BLaER1 treated with 17β-estradiol and CSF1 and Interleukin-3, amounts not matched to agents 10 nM and 100 nM (cell line): ENCODE measurements around the gene FBXL13.

Experiments used
- H3K27ac ChIP-seq, 11 experiments: shearing (Covaris generic); formaldehyde crosslinking; 2 replicates each; pipeline ENCODE4 v1.8.1; 2022
- H3K27me3 ChIP-seq, 11 experiments: shearing (Covaris generic); formaldehyde crosslinking; 2 replicates each; pipeline ENCODE4 v1.8.1; 2022
- H3K36me3 ChIP-seq, 11 experiments: shearing (Covaris generic); formaldehyde crosslinking; 2 replicates each; pipeline ENCODE4 v1.8.1; 2022
- H3K4me1 ChIP-seq, 10 experiments: shearing (Covaris generic); formaldehyde crosslinking; 2 replicates each; pipeline ENCODE4 v1.8.1; 2022
- H3K4me2 ChIP-seq, 11 experiments: shearing (Covaris generic); formaldehyde crosslinking; 2 replicates each; pipeline ENCODE4 v1.8.1; 2022
- H3K4me3 ChIP-seq, 10 experiments: shearing (Covaris generic); formaldehyde crosslinking; 2 replicates each; pipeline ENCODE4 v1.8.1; 2022
- H3K9ac ChIP-seq, 11 experiments: shearing (Covaris generic); formaldehyde crosslinking; 2 replicates each; pipeline ENCODE4 v1.8.1; 2022
- H3K9me3 ChIP-seq, 11 experiments: shearing (Covaris generic); formaldehyde crosslinking; replicated peaks in 1 of 11; 2 replicates each; pipeline ENCODE4 v1.8.1; 2022
- H4K20me1 ChIP-seq, 11 experiments: shearing (Covaris generic); formaldehyde crosslinking; 2 replicates each; pipeline ENCODE4 v1.8.1; 2022
- Cebpa-rat ChIP-seq, 11 experiments: shearing (Covaris generic); IDR thresholded peaks; 2 replicates each; pipeline ENCODE4 v1.8.1; 2022

Gene FBXL13

GRCh38 chr7:102942868-102943267 lies 131.7 kb downstream of the FBXL13 start:
- no peaks in the 10 kb centered on the region for H3K27me3 ChIP-seq
- TF ChIP-seq Cebpa-rat (IDR thresholded peaks at IDR 0.05), result no peak
- H3K4me1 ChIP-seq, result no peaks in the 10 kb centered on the region
- H3K4me2 ChIP-seq, result no peak overlapping the region
- no peaks in the 10 kb centered on the region for H4K20me1 ChIP-seq
- H3K9me3 ChIP-seq, result no peaks in the 10 kb centered on the region
- H3K9ac ChIP-seq, result no peak overlapping the region
- H3K36me3 ChIP-seq, result no peaks in the 10 kb centered on the region
- H3K27ac ChIP-seq, result no peak overlapping the region
- no peak overlapping the region for H3K4me3 ChIP-seq

GRCh38 chr7:102942181-102942866 lies 132.3 kb downstream of the FBXL13 start:
- no peak overlapping the region for H3K27ac ChIP-seq
- H3K9me3 ChIP-seq, result no peaks in the 10 kb centered on the region
- H3K27me3 ChIP-seq, result no peaks in the 10 kb centered on the region
- H3K9ac ChIP-seq, result no peak overlapping the region
- no peak overlapping the region for H3K4me2 ChIP-seq
- TF ChIP-seq Cebpa-rat (IDR thresholded peaks at IDR 0.05), result no peak
- H4K20me1 ChIP-seq, result no peaks in the 10 kb centered on the region
- no peaks in the 10 kb centered on the region for H3K4me1 ChIP-seq
- no peaks in the 10 kb centered on the region for H3K36me3 ChIP-seq
- H3K4me3 ChIP-seq, result no peak overlapping the region

DNA sequence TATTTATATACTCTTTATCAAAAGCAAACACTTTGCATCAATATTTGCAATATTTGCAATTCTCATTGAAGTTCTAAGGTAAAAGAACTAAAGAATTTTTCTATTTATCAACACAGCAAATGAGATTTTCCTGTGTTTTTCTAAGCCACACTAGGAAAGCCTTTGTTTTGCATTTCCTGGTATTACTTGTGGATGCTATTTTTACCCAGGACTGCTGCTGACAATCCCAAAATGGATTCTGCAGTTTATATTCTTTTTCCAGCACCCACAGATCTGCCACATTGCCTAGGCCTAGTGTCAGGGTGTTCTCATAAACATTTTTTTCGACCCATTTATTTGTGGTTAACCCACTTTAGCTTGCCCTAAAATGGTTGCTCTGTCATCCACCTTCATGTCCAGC lies 135.9 kb downstream of the FBXL13 start:
- Histone ChIP-seq H3K4me1 (peaks cover 0 to 10% (median 0%) of the 10 kb centered on the region in 10 experiments; a peak in 4 of 20 replicates), H3K4me3 (no peak overlapping the region), H3K36me3 (no peaks in the 10 kb centered on the region), H3K27ac (no peak overlapping the region), H3K27me3 (no peaks in the 10 kb centered on the region), H3K9me3 (no peaks in the 10 kb centered on the region), H4K20me1 (no peaks in the 10 kb centered on the region), H3K4me2 (no peak overlapping the region; a peak in 1 of 22 replicates), H3K9ac (no peak overlapping the region)
- TF ChIP-seq Cebpa-rat (IDR thresholded peaks at IDR 0.05), result no peak

DNA sequence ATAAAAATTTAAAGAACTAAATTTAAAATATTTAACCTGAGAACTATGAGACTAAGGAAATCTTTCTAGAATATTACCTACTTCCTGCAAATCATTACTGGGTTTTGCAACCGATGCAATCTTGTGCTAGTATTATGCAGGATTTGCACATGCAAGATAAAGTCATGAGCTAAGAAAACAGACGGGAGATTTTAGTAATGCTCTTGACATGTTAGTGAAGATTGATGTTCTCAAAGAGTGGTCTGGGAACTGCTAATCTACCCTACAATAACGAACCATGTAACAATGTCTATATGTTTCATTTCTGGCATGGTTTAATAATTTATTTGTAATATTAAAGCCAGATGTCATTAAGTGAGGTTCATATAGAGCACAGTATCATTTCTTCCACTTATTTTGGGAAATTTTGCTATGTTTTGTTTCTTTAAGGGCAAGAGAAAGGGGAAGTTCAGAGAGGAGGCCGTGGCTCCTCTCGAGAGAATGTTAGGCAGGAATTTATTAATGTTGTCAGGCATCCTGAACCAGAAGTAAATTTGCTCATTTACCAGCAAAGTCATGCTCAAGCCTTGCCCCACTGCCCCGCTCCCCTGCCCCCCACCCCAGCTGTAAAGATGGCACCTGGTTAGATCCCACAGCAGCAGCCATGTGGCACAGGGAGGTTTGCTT lies 139.0 kb downstream of the FBXL13 start:
- peak overlapping the region in 2 of 11 experiments; percentile 24 to 44; a peak in 1 of 22 replicates for H3K4me2 ChIP-seq
- H3K9ac ChIP-seq, result no peak overlapping the region
- H3K4me3 ChIP-seq, result no peak overlapping the region
- no peaks in the 10 kb centered on the region for H3K27me3 ChIP-seq
- H3K9me3 ChIP-seq, result no peaks in the 10 kb centered on the region
- no peak overlapping the region for H3K27ac ChIP-seq
- H4K20me1 ChIP-seq, result no peaks in the 10 kb centered on the region
- no peaks in the 10 kb centered on the region for H3K36me3 ChIP-seq
- TF ChIP-seq Cebpa-rat (IDR thresholded peaks at IDR 0.05), result no peak
- H3K4me1 ChIP-seq, result peaks cover 0 to 10% (median 0%) of the 10 kb centered on the region in 10 experiments; a peak in 4 of 20 replicates

DNA sequence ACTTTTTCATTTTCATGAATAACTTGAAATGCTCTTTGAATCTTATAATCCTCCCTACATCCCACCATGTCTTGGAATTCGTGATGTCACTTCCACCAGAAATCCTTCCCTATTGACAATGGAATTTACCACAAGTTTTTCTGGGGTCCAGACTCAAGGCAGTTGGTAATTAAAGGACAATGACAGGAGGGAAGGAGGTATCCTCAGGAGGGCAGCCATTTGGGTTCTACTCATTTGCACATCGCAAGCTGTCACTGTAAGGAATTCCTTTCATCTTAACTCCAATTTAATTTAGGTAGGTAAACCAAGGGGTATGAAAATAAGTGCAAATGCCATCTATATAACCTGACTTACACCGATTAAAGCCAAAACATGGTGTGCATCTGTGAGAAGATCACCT lies 139.9 kb downstream of the FBXL13 start:
- Histone ChIP-seq H3K27ac (no peak overlapping the region), H3K27me3 (no peaks in the 10 kb centered on the region), H3K36me3 (no peaks in the 10 kb centered on the region), H3K9ac (no peak overlapping the region), H4K20me1 (no peaks in the 10 kb centered on the region), H3K4me3 (no peak overlapping the region), H3K4me1 (peaks cover 0 to 10% (median 0%) of the 10 kb centered on the region in 10 experiments; a peak in 4 of 20 replicates), H3K4me2 (no peak overlapping the region), H3K9me3 (no peaks in the 10 kb centered on the region)
- no peak for TF ChIP-seq Cebpa-rat (IDR thresholded peaks at IDR 0.05)

DNA sequence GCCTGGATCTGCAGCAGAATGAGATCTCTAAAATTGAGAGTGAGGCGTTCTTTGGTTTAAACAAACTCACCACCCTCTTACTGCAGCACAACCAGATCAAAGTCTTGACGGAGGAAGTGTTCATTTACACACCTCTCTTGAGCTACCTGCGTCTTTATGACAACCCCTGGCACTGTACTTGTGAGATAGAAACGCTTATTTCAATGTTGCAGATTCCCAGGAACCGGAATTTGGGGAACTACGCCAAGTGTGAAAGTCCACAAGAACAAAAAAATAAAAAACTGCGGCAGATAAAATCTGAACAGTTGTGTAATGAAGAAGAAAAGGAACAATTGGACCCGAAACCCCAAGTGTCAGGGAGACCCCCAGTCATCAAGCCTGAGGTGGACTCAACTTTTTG lies 140.4 kb downstream of the FBXL13 start:
- no peaks in the 10 kb centered on the region for H4K20me1 ChIP-seq
- no peaks in the 10 kb centered on the region for H3K36me3 ChIP-seq
- H3K4me2 ChIP-seq, result no peak overlapping the region
- no peaks in the 10 kb centered on the region for H3K9me3 ChIP-seq
- no peak overlapping the region for H3K27ac ChIP-seq
- TF ChIP-seq Cebpa-rat (IDR thresholded peaks at IDR 0.05), result no peak
- H3K27me3 ChIP-seq, result no peaks in the 10 kb centered on the region
- no peak overlapping the region for H3K9ac ChIP-seq
- H3K4me3 ChIP-seq, result no peak overlapping the region
- H3K4me1 ChIP-seq, result peaks cover 0 to 10% (median 0%) of the 10 kb centered on the region in 10 experiments; a peak in 4 of 20 replicates

- H3K9ac ChIP-seq, result no peak overlapping the region
- no peak overlapping the region for H3K4me3 ChIP-seq
- no peak overlapping the region for H3K27ac ChIP-seq
These were observed 140.8 kb downstream of the FBXL13 start for GRCh38 chr7:102933763-102934162.

DNA sequence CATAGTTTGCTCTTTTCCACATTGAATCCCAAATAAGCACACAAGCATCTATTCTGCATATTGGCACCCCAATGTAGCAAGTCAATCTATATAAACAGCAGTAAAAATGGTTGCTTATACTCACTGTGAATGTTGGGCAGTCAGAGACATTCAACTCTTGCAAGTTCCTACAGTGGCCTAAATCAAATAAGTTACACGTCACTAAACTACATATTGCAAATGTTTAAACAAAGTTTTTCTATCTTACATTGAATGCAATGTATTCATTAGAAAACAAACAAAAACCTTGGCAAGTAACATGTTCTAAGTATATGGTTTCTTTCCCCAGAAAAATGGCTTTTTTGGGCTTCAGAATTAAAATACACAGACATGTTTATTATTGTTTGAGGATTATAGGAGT lies 142.8 kb downstream of the FBXL13 start:
- no peaks in the 10 kb centered on the region for H3K9me3 ChIP-seq
- no peak overlapping the region for H3K4me2 ChIP-seq
- TF ChIP-seq Cebpa-rat (IDR thresholded peaks at IDR 0.05), result no peak
- H3K36me3 ChIP-seq, result no peaks in the 10 kb centered on the region
- no peak overlapping the region for H3K4me3 ChIP-seq
- H3K27me3 ChIP-seq, result no peaks in the 10 kb centered on the region
- peaks cover 0 to 10% (median 0%) of the 10 kb centered on the region in 10 experiments; a peak in 4 of 20 replicates for H3K4me1 ChIP-seq
- no peak overlapping the region for H3K27ac ChIP-seq
- no peak overlapping the region for H3K9ac ChIP-seq
- no peaks in the 10 kb centered on the region for H4K20me1 ChIP-seq

More at GRCh38 chr7:102933763-102934162, 140.8 kb downstream of the FBXL13 start:
- Histone ChIP-seq H3K36me3 (no peaks in the 10 kb centered on the region), H3K4me2 (no peak overlapping the region), H3K27me3 (no peaks in the 10 kb centered on the region), H3K4me1 (peaks cover 0 to 10% (median 0%) of the 10 kb centered on the region in 10 experiments; a peak in 4 of 20 replicates), H3K9me3 (no peaks in the 10 kb centered on the region), H4K20me1 (no peaks in the 10 kb centered on the region)
- no peak for TF ChIP-seq Cebpa-rat (IDR thresholded peaks at IDR 0.05)

- Histone ChIP-seq H3K27me3 (no peaks in the 10 kb centered on the region), H3K4me2 (no peak overlapping the region), H3K9me3 (no peaks in the 10 kb centered on the region), H3K4me3 (no peak overlapping the region), H3K36me3 (no peaks in the 10 kb centered on the region), H4K20me1 (no peaks in the 10 kb centered on the region), H3K9ac (no peak overlapping the region), H3K27ac (no peak overlapping the region), H3K4me1 (no peaks in the 10 kb centered on the region)
- TF ChIP-seq Cebpa-rat (IDR thresholded peaks at IDR 0.05), result no peak
These were observed 147.2 kb downstream of the FBXL13 start for GRCh38 chr7:102927312-102927933.
